CD4-positive, alpha-beta T cell (primary cell): Measurements from ENCODE around the gene ZBTB24. TPM values are rescaled to one million over a fixed set of nuclear protein-coding genes. Genes with fewer than 3 reads are reported as not detected.

Experiments used
- ATAC-seq: fragments of 200-7000 bp; cut with Tn5 transposase; one replicate; pipeline ENCODE4 v1.10.0; 2022; ENCODE audit warnings: mild to moderate bottlenecking; ENCODE audit not compliant: poor library complexity
- CTCF ChIA-PET: fragments of 350-600 bp; sonication (Branson Sonifier 250); formaldehyde crosslinking; loops from one replicate; lab custom pipeline; 2021; ENCODE audit warnings: antibody characterized with exemption, inconsistent platforms; lab: Charles Lee
- POLR2A ChIA-PET: fragments of 350-600 bp; sonication (Branson Sonifier 250); formaldehyde crosslinking; loops from one replicate; lab custom pipeline; 2021; ENCODE audit warnings: antibody characterized with exemption, inconsistent platforms; lab: Charles Lee
- DNase-seq, 14 experiments: peaks; one replicate each; pipeline ENCODE4 v3.0.0-alpha.2; 2013 to 2020; ENCODE audit warnings: mixed read lengths in 2 of 14
- H3K27ac ChIP-seq, 2 donors: one replicate each; pipeline versions ENCODE4 v1.5.1 to v1.7.0; 2013; ENCODE audit warnings: low read length in 2 of 2, low read depth in 1 of 2, mild to moderate bottlenecking in 1 of 2
- H3K27me3 ChIP-seq, 2 experiments: 1 replicate in 1 of 2; 2 replicates in 1 of 2; pipeline versions ENCODE4 v1.6.1 to v1.7.0; 2013; ENCODE audit warnings: low read length in 2 of 2, control low read depth in 1 of 2, mild to moderate bottlenecking in 1 of 2, moderate library complexity in 1 of 2; ENCODE audit not compliant: insufficient read depth in 2 of 2, control insufficient read depth in 1 of 2
- H3K36me3 ChIP-seq: one replicate; pipeline ENCODE4 v1.6.1; 2013; ENCODE audit warnings: low read length, control low read depth; ENCODE audit not compliant: insufficient read depth
- H3K4me1 ChIP-seq: one replicate; pipeline ENCODE4 v1.6.1; 2013; ENCODE audit warnings: low read length, control low read depth; ENCODE audit not compliant: insufficient read depth
- H3K4me3 ChIP-seq: one replicate; pipeline ENCODE4 v1.5.1; 2013; ENCODE audit warnings: mild to moderate bottlenecking, low read length, moderate library complexity
- H3K9me3 ChIP-seq, 2 experiments: 1 replicate in 1 of 2; 2 replicates in 1 of 2; pipeline versions ENCODE4 v1.6.1 to v1.7.0; 2013; ENCODE audit warnings: low read length in 2 of 2, mild to moderate bottlenecking in 2 of 2, control low read depth in 1 of 2, moderate library complexity in 1 of 2; ENCODE audit not compliant: control insufficient read depth in 1 of 2, insufficient read depth in 1 of 2
- H3K27ac Mint-ChIP-seq: one replicate; pipeline ENCODE4 v1.8.0; 2020; ENCODE audit warnings: mixed read lengths
- H3K27me3 Mint-ChIP-seq: one replicate; pipeline ENCODE4 v1.8.0; 2021; ENCODE audit warnings: mixed read lengths
- H3K36me3 Mint-ChIP-seq: one replicate; pipeline ENCODE4 v1.8.0; 2021; ENCODE audit warnings: low read depth, mixed read lengths
- H3K4me1 Mint-ChIP-seq: one replicate; pipeline ENCODE4 v1.8.0; 2021; ENCODE audit warnings: low read depth, mixed read lengths
- H3K4me3 Mint-ChIP-seq: one replicate; pipeline ENCODE4 v1.8.0; 2020; ENCODE audit warnings: mild to moderate bottlenecking, mixed read lengths
- H3K9me3 Mint-ChIP-seq: one replicate; pipeline ENCODE4 v1.8.0; 2020; ENCODE audit warnings: mixed read lengths
- CTCF ChIP-seq: fragments of 200-600 bp; IDR thresholded peaks from one replicate; pipeline ENCODE4 v1.8.0; 2022; ENCODE audit warnings: antibody characterized with exemption, mild to moderate bottlenecking
- intact Hi-C, 2 experiments: fragments of 100-400 bp; cut with DNase I in 1 of 2; cut with micrococcal nuclease in 1 of 2; formaldehyde crosslinking; loops; one replicate each; pipeline versions ENCODE4 v1.15.1 to v1.9.0; 2023 to 2025; cut with DNase I, micrococcal nuclease
- total RNA-seq, 174 experiments: library from RNA in 2 of 174; stranded (reverse) in 2 of 174; gene quantifications; one replicate each; pipeline ENCODE4 v1.2.3 and lab custom pipeline; 2021 to 2026

Gene ZBTB24
- total RNA-seq, 2 experiments from 2014 or later, result 10.4 to 10.5 TPM

- no peaks in the 10 kb centered on the region for H3K36me3 ChIP-seq
- H3K4me3 ChIP-seq, result no peak overlapping the region
- peaks cover 24% of the 10 kb centered on the region for H3K4me1 ChIP-seq
- Mint-ChIP-seq H3K4me3 (peak overlapping the region; percentile 22), H3K36me3 (no peaks in the 10 kb centered on the region), H3K4me1 (peaks cover 17% of the 10 kb centered on the region), H3K27me3 (no peaks in the 10 kb centered on the region), H3K9me3 (no peaks in the 10 kb centered on the region), H3K27ac (peak overlapping the region; percentile 38)
- DNase-seq (peak in 4 of 14 experiments; percentile 37 to 68 (median 57)), ATAC-seq (peak; percentile 98)
- TF ChIP-seq CTCF, result no peak
- peak overlapping the region in 1 of 2 donors; percentile 51 for H3K27ac ChIP-seq
- no peaks in the 10 kb centered on the region for H3K9me3 ChIP-seq
- no peaks in the 10 kb centered on the region for H3K27me3 ChIP-seq
- POLR2A ChIA-PET, result interaction anchor here (0.7 to 2.0 kb wide), 10 partner anchors 9 to 397 kb away, joined by 3 to 18 read pairs (median 5); partner anchors contain the start of genes CD164, MICAL1, SESN1 and ZBTB24
- intact Hi-C loops, result no loop called here
- CTCF ChIA-PET, result interaction anchor here (0.6 to 1.8 kb wide), 6 partner anchors 18 to 548 kb away, joined by 3 to 5 read pairs (median 3); partner anchors contain the start of genes PPIL6 and SMPD2
These were observed 8.4 kb upstream of the ZBTB24 start for GRCh38 chr6:109491207-109491938.

GRCh38 chr6:109490713-109491112, 7.7 kb upstream of the ZBTB24 start:
- ATAC-seq (no peak), DNase-seq (peak in 2 of 14 experiments; percentile 30 to 38)
- H3K27ac Mint-ChIP-seq, result peak overlapping the region; percentile 38
- ChIA-PET CTCF (interaction anchor here (1.0 to 1.8 kb wide), 3 partner anchors 18 to 50 kb away, joined by 3 to 5 read pairs (median 3); partner anchors contain the start of genes PPIL6 and SMPD2), POLR2A (interaction anchor here (0.7 to 2.0 kb wide), 9 partner anchors 8 to 108 kb away, joined by 3 to 18 read pairs (median 5); partner anchors contain the start of genes CD164, MICAL1 and ZBTB24)
- Histone ChIP-seq H3K4me3 (no peak overlapping the region), H3K27ac (peak overlapping the region in 1 of 2 donors; percentile 51), H3K27me3 (no peaks in the 10 kb centered on the region), H3K4me1 (peaks cover 20% of the 10 kb centered on the region), H3K36me3 (no peaks in the 10 kb centered on the region), H3K9me3 (no peaks in the 10 kb centered on the region)
- TF ChIP-seq CTCF, result no peak
- H3K27me3 Mint-ChIP-seq, result no peaks in the 10 kb centered on the region
- H3K9me3 Mint-ChIP-seq, result no peaks in the 10 kb centered on the region
- no peaks in the 10 kb centered on the region for H3K36me3 Mint-ChIP-seq
- peaks cover 17% of the 10 kb centered on the region for H3K4me1 Mint-ChIP-seq
- intact Hi-C loops, result no loop called here
- H3K4me3 Mint-ChIP-seq, result no peak overlapping the region

- ATAC-seq (no peak), DNase-seq (no peak)
- Mint-ChIP-seq H3K9me3 (no peaks in the 10 kb centered on the region), H3K27ac (no peak overlapping the region), H3K4me1 (peaks cover 28% of the 10 kb centered on the region), H3K27me3 (no peaks in the 10 kb centered on the region), H3K4me3 (no peak overlapping the region), H3K36me3 (no peaks in the 10 kb centered on the region)
- no peak for TF ChIP-seq CTCF
- Histone ChIP-seq H3K36me3 (no peaks in the 10 kb centered on the region), H3K27ac (no peak overlapping the region), H3K9me3 (no peaks in the 10 kb centered on the region), H3K4me1 (peaks cover 20% of the 10 kb centered on the region), H3K27me3 (no peaks in the 10 kb centered on the region), H3K4me3 (no peak overlapping the region)
- ChIA-PET CTCF (interaction anchor here (0.7 to 0.9 kb wide), 2 partner anchors 51 to 105 kb away, joined by 4 read pairs; no protein-coding TSS in a partner anchor), POLR2A (no interaction called here)
- intact Hi-C loops, result loop anchor here in 1 of 2 experiments (10.0 kb wide), 2 partner anchors 393 to 1773 kb away; partner anchors contain the start of genes CEP57L1 and SESN1
These were observed 5.0 kb upstream of the ZBTB24 start for GRCh38 chr6:109488001-109488400.
